GM19452 (cell line): ENCODE measurements around the gene CPNE9.

Source experiments
- ATAC-seq: cut with Tn5 transposase; IDR thresholded peaks from one replicate; pipeline ENCODE4 v1.9.1; 2021; ENCODE audit not compliant: unreplicated experiment

The CPNE9 gene

DNA sequence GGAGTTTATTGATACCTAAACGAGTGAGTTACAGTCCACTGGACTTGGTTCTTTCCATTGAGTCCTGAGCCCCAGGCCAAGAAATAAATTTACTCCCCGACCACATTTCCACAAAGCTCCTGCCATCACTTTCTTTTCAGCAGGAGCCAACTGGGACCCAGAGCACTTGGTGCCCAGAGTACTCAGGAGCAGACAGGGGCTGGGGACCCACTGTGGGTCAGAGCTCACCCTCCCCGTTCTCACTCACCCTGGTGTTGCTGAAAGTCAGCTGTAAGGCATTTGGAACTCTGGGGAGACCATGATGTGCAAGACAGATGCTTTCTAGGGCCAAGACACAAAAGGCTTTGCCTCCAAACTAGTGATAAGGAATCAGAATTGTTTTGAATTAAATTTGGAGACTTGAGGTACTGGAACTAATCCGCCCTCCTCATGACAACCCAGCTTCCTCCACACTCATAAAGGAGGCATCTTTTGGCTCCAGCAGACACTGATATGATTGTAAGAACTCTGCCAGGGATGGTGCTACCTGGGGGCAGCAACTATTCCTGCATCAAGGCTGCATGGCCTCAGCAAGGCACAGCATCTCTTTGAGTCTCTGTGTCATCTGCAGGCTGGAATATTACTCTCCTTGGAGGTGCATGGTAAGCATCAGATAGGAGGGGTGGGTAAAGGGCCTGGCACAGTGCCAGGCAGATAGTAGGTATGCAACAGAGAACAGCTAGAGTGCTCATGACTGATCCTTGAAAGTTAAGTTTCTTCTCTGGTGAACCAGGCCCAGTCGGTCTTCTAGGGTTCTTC lies 73.5 kb downstream of the CPNE9 start:
- ATAC-seq = no peak

DNA sequence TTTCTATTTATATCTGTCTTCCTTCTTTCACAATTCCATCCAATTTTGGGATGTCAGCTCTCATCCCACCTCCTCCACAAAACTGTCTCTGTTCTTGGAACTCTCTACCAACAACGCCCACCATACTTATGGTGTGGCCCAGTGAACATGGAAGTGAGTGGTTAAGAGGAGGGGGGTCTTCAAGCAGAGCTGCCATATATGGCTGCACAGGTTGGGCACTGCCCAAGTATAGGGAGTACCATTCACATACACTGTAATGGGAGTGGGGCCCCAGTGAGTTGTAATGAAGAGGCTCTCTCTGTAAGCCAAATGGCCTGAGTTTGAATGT lies 74.0 kb downstream of the CPNE9 start:
- no peak for ATAC-seq

DNA sequence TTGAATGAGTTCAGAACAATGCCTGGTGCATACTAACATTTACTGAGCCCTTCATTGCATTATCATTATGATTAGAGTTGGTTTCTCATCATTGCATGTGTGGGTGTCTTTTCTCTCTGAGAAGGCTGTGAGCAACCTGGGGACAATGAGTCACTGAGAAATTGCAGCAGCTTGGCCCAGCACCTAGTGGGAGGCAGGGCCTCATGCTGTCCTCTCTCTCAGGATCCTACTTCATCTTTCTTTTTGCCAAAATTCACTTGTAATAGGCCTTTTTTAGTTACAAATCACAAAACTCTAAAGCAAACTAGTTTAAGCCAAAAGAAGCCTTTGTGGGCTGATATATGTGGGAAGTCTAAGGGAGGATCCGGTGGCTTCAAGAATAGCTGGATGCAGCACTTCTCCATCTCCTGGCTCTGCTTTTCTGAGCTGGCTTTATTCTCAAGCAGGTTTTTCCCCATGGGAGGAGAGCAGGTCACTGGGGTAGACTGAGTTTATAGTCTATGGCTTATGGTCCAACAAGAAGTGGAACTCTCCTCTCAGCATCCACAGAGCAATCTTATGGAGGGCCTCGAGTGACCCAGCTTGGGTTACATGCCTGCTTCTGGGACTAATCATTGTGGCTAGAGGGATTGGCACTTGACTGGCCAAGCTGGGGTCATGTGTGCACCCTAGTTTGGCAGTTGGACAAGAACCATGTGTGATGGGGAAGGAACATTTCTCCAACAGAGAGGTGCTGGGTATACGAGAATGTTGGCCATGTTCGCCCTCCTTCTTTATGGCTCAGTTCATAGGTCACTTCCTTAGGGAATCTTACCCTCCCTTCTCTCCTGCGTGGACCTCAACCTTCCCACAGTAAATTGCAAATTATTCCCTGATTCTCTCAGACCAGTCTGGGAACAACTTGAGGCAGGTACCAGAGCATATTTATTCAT lies 74.8 kb downstream of the CPNE9 start:
- ATAC-seq = no peak

DNA sequence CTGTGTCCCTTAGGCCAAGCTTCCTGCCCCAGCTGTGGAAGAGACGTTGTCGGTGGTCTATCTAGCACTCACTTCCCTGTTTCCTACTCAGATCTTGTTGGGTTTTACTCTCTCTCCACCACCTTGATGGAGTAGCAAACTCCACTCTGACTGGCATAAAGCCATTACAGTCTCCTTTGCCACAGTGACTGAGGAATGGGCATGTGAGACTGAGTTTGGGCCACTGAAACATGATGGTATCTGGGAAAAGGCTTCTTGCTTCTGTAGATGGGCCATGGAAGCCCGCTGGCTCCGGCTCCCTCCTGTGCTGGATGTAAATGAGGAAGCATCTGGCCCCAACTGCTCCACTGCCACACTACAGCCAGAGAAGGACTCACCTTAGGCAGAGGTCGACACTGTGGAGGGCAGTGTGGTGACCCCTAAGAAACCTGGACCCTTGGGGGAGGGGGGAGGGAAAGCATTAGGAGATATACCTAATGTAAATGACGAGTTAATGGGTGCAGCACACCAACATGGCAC lies 75.5 kb downstream of the CPNE9 start:
- ATAC-seq = no peak
